T-helper 2 cell treated with Interferon-gamma antibody and Interleukin-4, amounts not matched to agents 100 ng/mL and 5 ng/mL, for 36 hours (primary cell): ENCODE data around the gene SPATA24. TPM values are rescaled to one million over a fixed set of nuclear protein-coding genes. Genes with fewer than 3 reads are reported as not detected.
"Not testable (repeated sequence)": the region's sequence is repeated elsewhere in the genome, so short reads cannot be mapped to it uniquely, and the experiment has no call there.

Experiments used
- intact Hi-C: fragments of 100-400 bp; cut with micrococcal nuclease; formaldehyde crosslinking; loops from one replicate; pipeline ENCODE4 v1.15.1; 2023
- total RNA-seq: library from RNA; stranded (reverse); gene quantifications from 2 replicates; pipeline ENCODE4 v1.2.3, GENCODE V29; 2022

The SPATA24 gene
- total RNA-seq, 1 donor from 2014 or later = 8.6 TPM

- intact Hi-C loops = no loop called here
Measured at GRCh38 chr5:139361835-139362429, 42.0 kb downstream of the SPATA24 start.

DNA sequence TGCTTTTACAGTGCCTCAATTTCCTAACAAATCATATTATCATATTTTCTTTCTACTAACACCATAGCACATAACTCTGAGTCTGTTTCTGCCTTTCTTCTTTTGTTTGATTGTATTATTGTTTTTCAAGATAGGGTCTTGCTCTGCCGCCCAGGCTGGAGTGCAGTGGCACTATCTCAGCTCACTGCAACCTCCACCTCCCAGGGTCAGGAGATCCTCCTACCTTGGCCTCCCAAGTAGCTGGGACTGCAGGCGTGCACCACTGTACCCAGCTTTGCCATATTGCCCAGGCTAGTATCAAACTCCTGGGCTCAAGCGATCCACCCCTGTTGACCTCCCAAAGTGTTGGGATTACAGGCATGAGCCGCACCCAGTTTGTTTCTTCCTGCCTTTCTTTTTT is 43.5 kb downstream of the SPATA24 start:
- intact Hi-C loops = no loop called here

- intact Hi-C loops = no loop called here
Measured at GRCh38 chr5:139358064-139358463, 45.8 kb downstream of the SPATA24 start.

- intact Hi-C loops = not testable (repeated sequence)
Measured at GRCh38 chr5:139355900-139356299, 48.0 kb downstream of the SPATA24 start.

DNA sequence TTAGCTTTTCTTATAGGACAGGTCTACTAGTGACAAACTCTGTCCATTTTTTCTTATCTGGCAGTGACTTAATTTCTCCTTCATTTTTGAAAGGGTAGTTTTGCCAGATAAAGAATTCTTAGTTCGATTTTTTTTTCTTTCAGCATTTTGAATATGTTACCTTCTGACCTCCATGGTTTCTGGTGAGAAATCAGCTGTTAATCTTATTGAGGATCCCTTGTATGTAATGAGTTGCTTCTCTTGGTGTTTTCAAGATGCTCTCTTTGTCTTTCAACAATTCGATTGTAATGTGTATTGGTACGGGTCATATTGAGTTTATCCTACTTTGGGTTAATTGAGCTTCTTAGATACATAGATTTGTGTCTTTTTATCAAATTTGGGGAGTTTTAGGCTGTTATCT is 49.7 kb downstream of the SPATA24 start:
- intact Hi-C loops = no loop called here

GRCh38 chr5:139347863-139348262 is 56.0 kb downstream of the SPATA24 start:
- intact Hi-C loops = not testable (repeated sequence)

Other genes with a start within 250 kb of the SPATA24 start
- 18.7 and 21.6 TPM in 2 replicates for gene SIL1, start 205.7 kb downstream of the SPATA24 start, total RNA-seq
- gene MATR3, start 110.3 kb downstream of the SPATA24 start, total RNA-seq = 210 and 247 TPM in 2 replicates
- gene PAIP2, start 62.2 kb downstream of the SPATA24 start, total RNA-seq = 77.0 and 82.6 TPM in 2 replicates
- 5.2 and 6.0 TPM in 2 replicates for gene SLC23A1, start 20.8 kb downstream of the SPATA24 start, total RNA-seq
- gene MZB1, start 14.2 kb downstream of the SPATA24 start, total RNA-seq = 61.8 and 65.3 TPM in 2 replicates
- 5.5 and 6.0 TPM in 2 replicates for gene PROB1, start 9.0 kb downstream of the SPATA24 start, total RNA-seq
- gene DNAJC18, start 35.4 kb upstream of the SPATA24 start, total RNA-seq = 9.3 and 9.8 TPM in 2 replicates
- gene ECSCR, start 58.7 kb upstream of the SPATA24 start, total RNA-seq = 1.1 and 1.6 TPM in 2 replicates
- 0.59 and 0.80 TPM in 2 replicates for gene SMIM33, start 66.9 kb upstream of the SPATA24 start, total RNA-seq
- gene STING1, start 78.7 kb upstream of the SPATA24 start, total RNA-seq = 203 and 216 TPM in 2 replicates
- 228 and 245 TPM in 2 replicates for gene UBE2D2, start 157.2 kb upstream of the SPATA24 start, total RNA-seq
- 0.43 and 1.4 TPM in 2 replicates for gene CXXC5, start 244.3 kb upstream of the SPATA24 start, total RNA-seq